Parathyroid adenoma (tissue), 2 donors: Measurements from ENCODE around the gene F7.

Experiments
- H2AFZ ChIP-seq: fragments of 300-600 bp; sonication (generic); one replicate; pipeline ENCODE4 v1.7.0; 2017; ENCODE audit warnings: antibody characterized with exemption, mild to moderate bottlenecking
- H3K27ac ChIP-seq: fragments of 300-600 bp; sonication (generic); one replicate; pipeline ENCODE4 v1.7.0; 2017
- H3K27me3 ChIP-seq: fragments of 300-600 bp; sonication (generic); one replicate; pipeline ENCODE4 v1.7.0; 2017; ENCODE audit warnings: low read length; ENCODE audit not compliant: control insufficient read depth, insufficient read depth
- H3K36me3 ChIP-seq: fragments of 300-600 bp; sonication (generic); one replicate; pipeline ENCODE4 v1.7.0; 2017; ENCODE audit warnings: low read length; ENCODE audit not compliant: control insufficient read depth, insufficient read depth
- H3K4me1 ChIP-seq: fragments of 300-600 bp; sonication (generic); one replicate; pipeline ENCODE4 v1.7.0; 2017; ENCODE audit warnings: control low read depth
- H3K4me2 ChIP-seq: fragments of 300-600 bp; sonication (generic); one replicate; pipeline ENCODE4 v1.7.0; 2017; ENCODE audit warnings: low read length
- H3K4me3 ChIP-seq: fragments of 300-600 bp; sonication (generic); one replicate; pipeline ENCODE4 v1.7.0; 2017; ENCODE audit warnings: low read depth, low read length
- H3K79me2 ChIP-seq: fragments of 300-600 bp; sonication (generic); one replicate; pipeline ENCODE4 v1.7.0; 2017; ENCODE audit warnings: control low read depth
- H3K9ac ChIP-seq: fragments of 300-600 bp; sonication (generic); one replicate; pipeline ENCODE4 v1.7.0; 2017; ENCODE audit warnings: mild to moderate bottlenecking
- H3K9me3 ChIP-seq: fragments of 300-600 bp; sonication (generic); one replicate; pipeline ENCODE4 v1.7.0; 2017; ENCODE audit warnings: low read length; ENCODE audit not compliant: control insufficient read depth
- TF ChIP-seq, protein P1 (sequence below): fragments of 300-600 bp; sonication (generic); IDR thresholded peaks from one replicate; pipeline ENCODE4 v1.7.0; 2017; ENCODE audit warnings: antibody characterized with exemption, mild to moderate bottlenecking
- donor health status: primary hyperparathyroidism.

The F7 gene

DNA sequence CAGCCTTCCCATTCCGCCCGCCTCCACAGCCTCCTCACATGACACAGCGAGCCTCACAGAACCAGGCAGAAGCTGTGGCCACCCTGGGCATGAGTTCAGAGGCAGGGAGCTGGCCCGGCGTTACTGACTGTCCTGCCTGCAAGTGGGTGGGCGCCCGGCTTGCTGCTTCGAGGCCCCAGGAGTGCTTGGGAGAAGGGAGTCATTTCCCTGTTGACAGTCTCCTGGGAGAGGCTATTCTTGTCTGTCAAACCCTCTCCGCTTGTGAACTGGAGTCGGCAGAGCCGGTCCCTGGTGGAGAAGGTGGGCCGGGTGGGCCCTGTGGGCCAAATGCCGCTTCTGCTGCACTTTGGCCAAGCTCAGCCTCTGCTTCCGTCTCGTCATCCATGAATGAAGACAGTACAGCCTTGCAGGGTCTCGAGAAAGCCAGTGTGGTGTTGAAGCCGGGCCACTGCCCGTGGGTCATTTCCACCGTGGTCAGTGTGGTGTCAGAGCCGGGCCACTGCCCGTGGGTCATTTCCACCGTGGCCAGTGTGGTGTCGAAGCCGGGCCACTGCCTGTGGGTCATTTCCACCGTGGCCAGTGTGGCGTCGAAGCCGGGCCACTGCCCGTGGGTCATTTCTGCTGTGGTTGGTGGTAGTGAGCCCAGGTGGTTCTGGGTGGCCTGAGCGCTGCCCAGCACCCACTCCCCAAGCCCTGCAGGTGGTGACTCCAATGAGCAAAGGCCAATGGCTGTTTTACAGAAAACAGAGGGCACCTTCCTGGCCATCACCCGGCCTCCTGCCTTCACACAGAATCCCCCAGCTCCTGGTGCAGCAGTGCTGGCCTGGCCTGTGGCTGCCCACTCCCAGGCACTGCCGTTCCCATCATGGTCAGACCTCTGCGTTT lies 13.5 kb upstream of the F7 start:
- Histone ChIP-seq H3K9ac (no peak overlapping the region), H2AFZ (no peak overlapping the region)

DNA sequence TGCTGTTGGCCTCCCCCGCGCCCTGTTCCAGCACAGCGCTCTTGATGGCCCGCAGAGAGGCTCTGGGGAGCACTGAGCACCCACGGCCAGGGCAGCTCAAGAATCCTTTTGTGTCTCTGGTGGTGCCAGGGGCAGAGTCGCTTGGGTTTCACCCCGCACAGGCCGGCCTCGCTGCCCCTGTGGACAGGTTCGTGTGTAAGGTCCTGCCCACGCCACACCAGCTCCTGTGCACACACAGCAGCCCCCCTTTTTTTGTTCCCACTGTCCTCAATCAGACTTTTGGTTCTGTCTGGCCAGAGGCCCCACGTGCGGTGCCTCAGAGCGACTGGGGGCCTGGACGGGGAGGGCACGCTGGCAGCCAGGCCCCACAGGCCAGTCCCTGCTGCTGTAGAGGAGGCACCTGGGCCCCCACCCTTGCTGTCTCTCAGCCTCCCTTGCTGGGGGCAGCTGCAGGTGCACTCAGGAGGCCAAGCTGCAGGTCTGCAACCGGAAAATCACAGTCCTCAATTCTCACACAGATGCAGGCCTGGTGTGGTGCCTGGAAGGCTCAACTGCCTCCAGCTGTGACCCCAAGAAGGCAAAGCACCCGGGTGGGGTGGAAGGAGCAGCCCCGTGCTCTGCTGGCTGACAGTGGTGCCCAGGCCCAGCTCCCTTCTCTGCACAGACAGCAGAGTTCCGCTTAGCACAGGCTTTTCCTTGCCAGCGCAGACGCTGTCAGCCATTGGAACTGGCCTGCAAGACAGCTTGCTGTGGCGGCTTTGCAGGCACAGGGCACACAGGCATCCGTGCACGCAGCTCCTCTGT lies 12.6 kb upstream of the F7 start:
- Histone ChIP-seq H3K27ac (no peak overlapping the region), H3K9ac (no peak overlapping the region)

More for the DNA sequence above, 13.5 kb upstream of the F7 start:
- Histone ChIP-seq H3K9me3 (no peaks in the 10 kb centered on the region), H3K27me3 (no peaks in the 10 kb centered on the region), H3K79me2 (no peaks in the 10 kb centered on the region), H3K4me2 (no peak overlapping the region), H3K4me3 (no peak overlapping the region), H3K36me3 (no peaks in the 10 kb centered on the region), H3K4me1 (no peaks in the 10 kb centered on the region), H3K27ac (no peak overlapping the region)
- TF ChIP-seq, protein P1, sequence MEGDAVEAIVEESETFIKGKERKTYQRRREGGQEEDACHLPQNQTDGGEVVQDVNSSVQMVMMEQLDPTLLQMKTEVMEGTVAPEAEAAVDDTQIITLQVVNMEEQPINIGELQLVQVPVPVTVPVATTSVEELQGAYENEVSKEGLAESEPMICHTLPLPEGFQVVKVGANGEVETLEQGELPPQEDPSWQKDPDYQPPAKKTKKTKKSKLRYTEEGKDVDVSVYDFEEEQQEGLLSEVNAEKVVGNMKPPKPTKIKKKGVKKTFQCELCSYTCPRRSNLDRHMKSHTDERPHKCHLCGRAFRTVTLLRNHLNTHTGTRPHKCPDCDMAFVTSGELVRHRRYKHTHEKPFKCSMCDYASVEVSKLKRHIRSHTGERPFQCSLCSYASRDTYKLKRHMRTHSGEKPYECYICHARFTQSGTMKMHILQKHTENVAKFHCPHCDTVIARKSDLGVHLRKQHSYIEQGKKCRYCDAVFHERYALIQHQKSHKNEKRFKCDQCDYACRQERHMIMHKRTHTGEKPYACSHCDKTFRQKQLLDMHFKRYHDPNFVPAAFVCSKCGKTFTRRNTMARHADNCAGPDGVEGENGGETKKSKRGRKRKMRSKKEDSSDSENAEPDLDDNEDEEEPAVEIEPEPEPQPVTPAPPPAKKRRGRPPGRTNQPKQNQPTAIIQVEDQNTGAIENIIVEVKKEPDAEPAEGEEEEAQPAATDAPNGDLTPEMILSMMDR = no peak

DNA sequence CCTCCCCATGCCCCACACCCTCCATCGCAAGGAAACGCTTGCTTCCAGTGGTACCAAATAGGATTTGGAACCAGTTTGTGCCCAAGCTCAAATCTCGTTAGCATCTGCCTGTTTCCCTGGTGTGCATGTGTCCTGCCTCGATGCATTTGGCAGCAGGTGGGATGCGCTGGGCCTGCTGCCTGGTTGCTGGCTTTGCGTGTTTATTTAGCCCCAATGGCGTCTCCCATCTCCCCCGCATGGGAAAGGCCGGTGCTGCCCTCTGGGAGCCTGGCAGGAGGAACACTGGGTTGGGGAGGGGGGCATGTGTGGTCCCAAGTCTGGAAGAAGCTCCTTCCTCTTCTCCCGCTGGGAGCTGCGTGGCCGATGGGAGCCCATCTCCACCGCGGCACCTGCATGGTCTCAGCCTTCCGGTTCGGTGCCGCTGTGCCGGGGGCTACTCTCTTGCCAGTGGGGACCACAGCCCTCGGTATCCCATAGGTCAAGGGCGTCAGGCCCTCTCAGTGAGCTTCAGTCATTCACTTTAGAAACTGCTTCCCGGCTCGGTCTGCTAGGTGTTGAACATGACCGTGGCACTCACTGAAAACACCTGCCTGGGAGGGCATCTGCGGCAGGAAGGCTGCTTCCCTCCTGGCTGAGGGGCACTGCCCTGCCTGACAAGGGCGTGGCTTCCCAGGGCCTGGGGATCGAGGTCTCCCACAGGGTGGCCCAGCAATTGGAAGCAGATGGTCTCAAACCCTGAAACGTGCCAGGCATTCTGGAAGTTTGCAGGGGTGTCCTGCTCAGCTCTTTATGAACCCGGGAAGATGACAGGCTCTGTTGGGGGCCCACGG lies 11.8 kb upstream of the F7 start:
- Histone ChIP-seq H3K79me2 (no peaks in the 10 kb centered on the region), H3K36me3 (no peaks in the 10 kb centered on the region), H3K4me2 (no peak overlapping the region), H3K27me3 (no peaks in the 10 kb centered on the region), H3K9ac (no peak overlapping the region), H3K27ac (no peak overlapping the region), H2AFZ (no peak overlapping the region), H3K4me3 (no peak overlapping the region), H3K9me3 (no peaks in the 10 kb centered on the region), H3K4me1 (no peaks in the 10 kb centered on the region)
- TF ChIP-seq, protein P1 = no peak

More for the DNA sequence above, 12.6 kb upstream of the F7 start:
- no peak overlapping the region for H3K4me2 ChIP-seq
- no peak overlapping the region for H3K4me3 ChIP-seq
- no peaks in the 10 kb centered on the region for H3K4me1 ChIP-seq
- no peaks in the 10 kb centered on the region for H3K9me3 ChIP-seq
- H3K27me3 ChIP-seq = no peaks in the 10 kb centered on the region
- no peaks in the 10 kb centered on the region for H3K79me2 ChIP-seq
- H2AFZ ChIP-seq = no peak overlapping the region
- TF ChIP-seq, protein P1 = no peak
- no peaks in the 10 kb centered on the region for H3K36me3 ChIP-seq

DNA sequence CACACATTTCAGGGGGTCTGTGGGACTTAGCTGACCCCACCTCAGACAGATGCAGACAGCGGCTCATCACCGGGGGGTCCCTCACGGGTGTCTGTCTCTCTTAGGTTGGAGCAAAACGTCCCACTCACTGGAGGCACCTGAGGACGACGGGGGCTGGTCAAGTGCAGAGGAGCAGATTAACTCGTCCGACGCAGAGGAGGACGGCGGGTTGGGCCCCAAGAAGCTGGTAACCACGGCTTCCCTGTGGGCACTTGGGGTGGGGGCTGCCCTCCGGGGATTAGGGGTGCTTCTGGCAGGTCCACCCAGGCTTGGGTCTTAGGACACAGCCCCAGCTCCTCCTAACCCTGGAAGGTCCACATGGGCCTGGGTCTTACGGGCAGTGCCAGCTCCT lies 11.2 kb upstream of the F7 start:
- no peak overlapping the region for H3K4me3 ChIP-seq
- H3K79me2 ChIP-seq = no peaks in the 10 kb centered on the region
- no peaks in the 10 kb centered on the region for H3K36me3 ChIP-seq
- H3K27me3 ChIP-seq = no peaks in the 10 kb centered on the region
- no peaks in the 10 kb centered on the region for H3K9me3 ChIP-seq
- H3K4me1 ChIP-seq = no peaks in the 10 kb centered on the region
- H3K4me2 ChIP-seq = no peak overlapping the region
- H3K9ac ChIP-seq = no peak overlapping the region
- H3K27ac ChIP-seq = no peak overlapping the region
- no peak overlapping the region for H2AFZ ChIP-seq
- TF ChIP-seq, protein P1 = no peak
